Endothelial cell of umbilical vein (primary cell): Measurements from ENCODE around the gene IL18.

Source experiments
- CTCF ChIP-seq, 2 donors: IDR thresholded peaks; 1 replicate in 1 of 2; 2 replicates in 1 of 2; pipeline ENCODE4 v1.5.1; 2011; ENCODE audit warnings: low read length in 2 of 2, mild to moderate bottlenecking in 2 of 2, moderate library complexity in 2 of 2, control low read depth in 1 of 2, inconsistent platforms in 1 of 2, low read depth in 1 of 2; ENCODE audit not compliant: insufficient read depth in 1 of 2; ENCODE audit errors: extremely low read depth in 1 of 2
- EZH2 ChIP-seq: IDR thresholded peaks from 2 replicates; pipeline ENCODE4 v1.6.1; 2012; ENCODE audit warnings: borderline replicate concordance, low read depth, mild to moderate bottlenecking, moderate library complexity, low read length, inconsistent platforms; ENCODE audit not compliant: severe bottlenecking
- JUN ChIP-seq: IDR thresholded peaks from 2 replicates; pipeline ENCODE4 v1.6.1; 2011; ENCODE audit warnings: borderline replicate concordance, low read depth; ENCODE audit not compliant: insufficient read length, insufficient read depth
- MAX ChIP-seq: IDR thresholded peaks from 2 replicates; pipeline ENCODE4 v1.6.1; 2011; ENCODE audit not compliant: insufficient read depth, insufficient read length
- MYC ChIP-seq: IDR thresholded peaks from one replicate; pipeline ENCODE4 v1.6.1; 2011; ENCODE audit warnings: mild to moderate bottlenecking, low read depth, low read length
- POLR2A ChIP-seq: IDR thresholded peaks from 2 replicates; pipeline ENCODE4 v1.6.1; 2012; ENCODE audit warnings: low read depth, mild to moderate bottlenecking, control low read depth, low read length

GRCh38 chr11:112128483-112129121 is 35.3 kb downstream of the IL18 start:
- no peak for TF ChIP-seq CTCF (IDR thresholded peaks at IDR 0.05; ENCODE audit: extremely low read depth in 1 of 2, insufficient read depth in 1 of 2, low read depth in 1 of 2, low read length in 2 of 2)
- no peak for TF ChIP-seq MAX
- no peak for TF ChIP-seq MYC
- TF ChIP-seq JUN, result no peak
- no peak for TF ChIP-seq EZH2
- TF ChIP-seq POLR2A, result no peak
